ENCODE measurements around the gene POLE2. TPM values are rescaled to one million over a fixed set of nuclear protein-coding genes. Genes with fewer than 3 reads are reported as not detected.

The POLE2 gene
- total RNA-seq, 2 donors from 2014 or later: 33.5 to 46.8 TPM

DNA sequence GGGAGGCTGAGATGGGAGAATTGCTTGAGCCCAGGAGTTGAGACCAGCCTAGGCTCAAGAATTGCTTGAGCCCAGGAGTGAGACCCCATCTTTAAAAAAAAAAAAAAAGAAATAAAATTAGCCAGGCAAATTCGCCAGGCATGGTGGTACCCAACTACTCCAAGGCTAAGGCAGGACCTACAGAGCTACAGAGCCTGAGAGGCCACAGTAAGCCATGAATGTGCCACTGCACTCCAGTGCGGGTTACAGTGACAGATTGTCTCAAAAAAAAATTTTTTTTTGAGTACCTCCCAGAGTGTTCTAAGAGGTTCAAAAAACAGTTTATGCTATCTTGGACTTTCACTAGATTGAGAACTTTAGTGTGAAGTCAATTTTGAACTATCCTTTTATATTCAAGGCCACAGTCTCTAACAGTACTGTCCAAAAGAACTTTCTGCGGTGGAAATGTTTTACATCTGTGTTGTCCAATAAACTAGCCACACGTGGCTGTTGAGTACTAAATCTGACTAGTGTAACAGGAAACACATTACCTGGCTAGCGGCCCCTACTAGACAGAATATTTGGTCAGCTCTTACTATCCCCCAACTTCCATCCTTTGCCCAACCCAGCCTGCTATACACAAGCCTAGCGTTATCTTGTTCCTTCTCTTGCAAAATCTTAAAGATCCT, 70.0 kb downstream of the POLE2 start:
- peaks cover 19% of the 10 kb centered on the region for H3K4me1 Mint-ChIP-seq

DNA sequence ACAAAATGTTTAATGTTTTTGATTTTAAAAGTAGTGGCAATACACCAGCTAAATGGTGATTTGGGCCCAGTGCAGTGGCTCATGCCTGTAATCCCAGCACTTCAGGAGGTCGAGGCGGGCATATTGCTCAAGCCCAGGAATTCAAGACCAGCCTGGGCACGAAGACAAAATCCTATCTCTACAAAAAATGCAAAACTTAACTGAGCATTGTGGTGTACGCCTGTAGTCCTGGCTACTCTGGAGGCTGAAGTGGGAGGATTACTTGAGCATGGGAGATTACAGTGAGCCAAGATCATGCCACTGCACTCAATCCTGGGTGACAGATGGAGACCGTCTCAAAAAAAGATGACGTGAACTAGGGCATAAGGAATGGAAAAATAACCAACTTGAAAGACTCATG, 72.2 kb downstream of the POLE2 start:
- no peak for ATAC-seq (replicated peaks)
- Mint-ChIP-seq H3K27ac (peak overlapping the region; percentile 48), H3K36me3 (ENCODE audit: low read depth) (peaks cover 69% of the 10 kb centered on the region), H3K4me3 (no peak overlapping the region), H3K27me3 (no peaks in the 10 kb centered on the region), H3K9me3 (no peaks in the 10 kb centered on the region), H3K4me1 (peaks cover 11% of the 10 kb centered on the region)

More for the DNA sequence above, 70.0 kb downstream of the POLE2 start:
- Mint-ChIP-seq H3K27ac (peak overlapping the region; percentile 99), H3K4me3 (peak overlapping the region; percentile 95), H3K9me3 (no peaks in the 10 kb centered on the region), H3K27me3 (no peaks in the 10 kb centered on the region), H3K36me3 (ENCODE audit: low read depth) (peaks cover 84% of the 10 kb centered on the region)
- no peak for ATAC-seq (replicated peaks)

DNA sequence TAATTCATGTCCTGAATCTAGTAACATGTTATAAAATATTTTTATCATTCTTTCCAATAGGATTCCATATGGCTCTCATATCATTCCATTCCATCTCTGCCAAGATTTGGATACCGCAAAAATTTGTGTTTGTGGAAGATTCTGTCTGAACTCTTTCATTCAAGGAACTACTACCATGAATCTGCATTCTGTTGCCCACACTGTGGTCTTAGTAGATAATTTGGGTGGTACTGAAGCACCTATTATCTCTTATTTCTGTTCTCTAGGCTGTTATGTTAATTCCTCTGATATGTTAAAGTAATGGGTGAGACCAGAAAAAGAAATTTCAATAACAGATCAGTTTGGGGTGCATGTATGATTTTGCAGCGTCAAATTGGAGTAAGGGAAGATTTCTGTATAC, 73.8 kb downstream of the POLE2 start:
- Mint-ChIP-seq H3K9me3 (no peaks in the 10 kb centered on the region), H3K27ac (no peak overlapping the region), H3K4me1 (peaks cover 11% of the 10 kb centered on the region), H3K36me3 (ENCODE audit: low read depth) (peaks cover 61% of the 10 kb centered on the region), H3K27me3 (no peaks in the 10 kb centered on the region), H3K4me3 (no peak overlapping the region)
- ATAC-seq (replicated peaks): no peak

GRCh38 chr14:49612671-49613070, 75.3 kb downstream of the POLE2 start:
- peaks cover 57% of the 10 kb centered on the region for H3K36me3 Mint-ChIP-seq (ENCODE audit: low read depth)
- no peaks in the 10 kb centered on the region for H3K4me1 Mint-ChIP-seq
- no peak overlapping the region for H3K27ac Mint-ChIP-seq
- no peaks in the 10 kb centered on the region for H3K27me3 Mint-ChIP-seq
- ATAC-seq (replicated peaks): no peak
- no peak overlapping the region for H3K4me3 Mint-ChIP-seq
- H3K9me3 Mint-ChIP-seq: no peaks in the 10 kb centered on the region

DNA sequence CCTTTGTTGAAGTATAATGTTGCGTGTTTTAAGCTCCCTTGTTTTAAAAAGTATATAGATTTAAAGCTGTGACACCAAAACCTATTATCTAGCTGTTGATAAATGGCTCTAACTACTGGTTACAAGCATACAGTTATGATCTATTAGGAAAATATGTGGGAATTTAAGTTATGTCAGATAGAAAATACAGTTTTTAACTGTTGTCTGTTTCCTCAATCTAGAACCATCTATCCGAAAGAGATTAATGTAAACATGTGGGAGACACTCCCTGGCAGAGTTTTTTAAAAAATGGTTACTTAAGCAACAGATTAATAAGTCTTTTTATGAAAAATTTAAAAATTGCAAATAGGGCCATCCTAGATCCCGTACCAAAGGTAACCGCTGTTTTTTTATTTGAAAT, 75.8 kb downstream of the POLE2 start:
- no peak for ATAC-seq (replicated peaks)
- peaks cover 57% of the 10 kb centered on the region for H3K36me3 Mint-ChIP-seq (ENCODE audit: low read depth)
- H3K27ac Mint-ChIP-seq: no peak overlapping the region
- H3K4me3 Mint-ChIP-seq: no peak overlapping the region
- H3K27me3 Mint-ChIP-seq: no peaks in the 10 kb centered on the region
- H3K9me3 Mint-ChIP-seq: no peaks in the 10 kb centered on the region
- no peaks in the 10 kb centered on the region for H3K4me1 Mint-ChIP-seq

DNA sequence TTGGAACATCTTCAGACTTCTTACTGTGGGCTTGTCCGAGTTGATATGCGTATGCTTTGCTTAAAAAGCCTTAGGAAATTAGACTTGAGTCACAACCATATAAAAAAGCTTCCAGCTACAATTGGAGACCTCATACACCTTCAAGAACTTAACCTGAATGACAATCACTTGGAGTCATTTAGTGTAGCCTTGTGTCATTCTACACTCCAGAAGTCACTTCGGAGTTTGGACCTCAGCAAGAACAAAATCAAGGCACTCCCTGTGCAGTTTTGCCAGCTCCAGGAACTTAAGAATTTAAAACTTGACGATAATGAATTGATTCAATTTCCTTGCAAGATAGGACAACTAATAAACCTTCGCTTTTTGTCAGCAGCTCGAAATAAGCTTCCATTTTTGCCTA, 80.4 kb downstream of the POLE2 start:
- peaks cover 5% of the 10 kb centered on the region for H3K4me1 Mint-ChIP-seq
- no peak overlapping the region for H3K4me3 Mint-ChIP-seq
- H3K27ac Mint-ChIP-seq: no peak overlapping the region
- ATAC-seq (replicated peaks): no peak
- H3K27me3 Mint-ChIP-seq: no peaks in the 10 kb centered on the region
- H3K9me3 Mint-ChIP-seq: no peaks in the 10 kb centered on the region
- H3K36me3 Mint-ChIP-seq (ENCODE audit: low read depth): peaks cover 62% of the 10 kb centered on the region

DNA sequence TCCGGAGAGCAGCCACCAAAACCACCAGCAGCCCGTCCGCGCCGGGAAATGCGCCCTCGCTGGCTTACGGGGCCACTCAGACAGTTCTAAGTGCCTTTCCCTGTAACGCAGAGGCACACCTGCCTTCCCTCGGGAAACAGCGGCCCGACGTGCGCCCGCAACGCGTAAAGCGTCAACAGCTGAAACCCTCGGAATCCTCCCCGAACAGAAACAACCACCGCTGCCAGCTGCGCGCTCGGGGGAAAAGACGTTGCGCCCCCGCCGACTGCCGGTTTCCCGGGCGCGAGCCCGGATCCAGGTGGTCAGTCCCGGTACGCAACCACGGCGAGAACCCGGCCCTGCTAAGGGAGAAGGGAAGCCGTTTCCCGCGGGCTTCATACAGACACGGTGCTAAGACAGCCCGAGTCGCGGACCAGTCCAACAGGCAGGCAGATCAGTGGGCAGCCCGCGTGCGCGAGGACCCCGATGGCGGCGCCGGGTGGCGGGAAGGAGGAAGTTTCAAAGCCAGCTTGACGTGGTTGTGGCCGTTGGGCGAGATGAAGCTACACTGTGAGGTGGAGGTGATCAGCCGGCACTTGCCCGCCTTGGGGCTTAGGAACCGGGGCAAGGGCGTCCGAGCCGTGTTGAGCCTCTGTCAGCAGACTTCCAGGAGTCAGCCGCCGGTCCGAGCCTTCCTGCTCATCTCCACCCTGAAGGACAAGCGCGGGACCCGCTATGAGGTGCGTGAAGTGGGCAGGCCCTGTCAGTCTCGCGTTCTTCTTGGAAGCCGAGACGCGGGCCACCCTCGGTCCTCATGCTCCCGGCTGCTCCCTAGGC, 89.3 kb downstream of the POLE2 start, which contains the start of gene LRR1:
Gene LRR1 (plus strand): TSS at position 456 of the 816 bp plus-strand sequence. CDS start 81 bp downstream, at position 537.
- H3K9me3 Mint-ChIP-seq: no peaks in the 10 kb centered on the region
- H3K36me3 Mint-ChIP-seq (ENCODE audit: low read depth): peaks cover 41% of the 10 kb centered on the region
- peaks cover 10% of the 10 kb centered on the region for H3K4me1 Mint-ChIP-seq
- peak within 1 kb of the TSS; percentile 98 for H3K27ac Mint-ChIP-seq
- no peaks in the 10 kb centered on the region for H3K27me3 Mint-ChIP-seq
- peak; percentile 88 for ATAC-seq (replicated peaks)
- peak within 1 kb of the TSS; percentile 99 for H3K4me3 Mint-ChIP-seq

- Mint-ChIP-seq H3K27me3 (no peaks in the 10 kb centered on the region), H3K27ac (peak overlapping the region; percentile 98), H3K4me1 (peaks cover 10% of the 10 kb centered on the region), H3K9me3 (no peaks in the 10 kb centered on the region), H3K36me3 (ENCODE audit: low read depth) (peaks cover 37% of the 10 kb centered on the region), H3K4me3 (peak overlapping the region; percentile 99)
- ATAC-seq (replicated peaks): peak; percentile 19
Observed at GRCh38 chr14:49598189-49598484, 89.9 kb downstream of the POLE2 start.

DNA sequence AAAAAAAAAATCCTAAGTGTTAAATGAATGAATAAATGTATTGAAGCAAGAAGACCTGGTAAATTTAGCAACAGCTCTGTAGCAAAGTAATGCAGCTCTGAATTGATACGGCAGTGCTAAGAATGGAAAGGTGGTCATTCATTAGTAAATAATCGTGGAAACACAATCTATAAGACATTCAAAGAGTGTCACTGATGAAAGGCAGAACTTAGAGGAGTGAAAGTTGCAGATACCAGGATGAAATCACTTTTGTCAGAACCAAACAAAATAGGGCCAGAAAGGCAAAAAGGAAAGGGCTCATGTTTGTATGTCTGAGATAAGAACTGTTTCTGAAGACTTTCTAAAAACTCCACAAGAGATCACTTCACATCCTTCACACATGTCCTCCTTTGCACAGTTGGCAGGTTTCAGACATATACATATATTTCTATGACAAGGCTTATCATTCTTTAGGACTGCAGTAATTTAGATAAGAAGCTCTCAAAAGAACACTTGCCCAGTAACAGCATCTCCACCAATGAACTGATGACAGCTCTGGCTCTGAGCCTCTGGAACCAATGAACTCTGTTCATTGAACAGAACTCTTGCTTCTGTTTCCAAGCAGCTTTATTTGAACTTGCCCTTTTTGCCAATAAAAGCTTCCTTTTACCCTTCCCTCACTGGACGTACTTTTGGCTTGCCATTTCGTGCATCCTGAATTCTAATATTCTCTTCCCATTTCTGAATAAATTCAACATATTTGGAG, 93.5 kb downstream of the POLE2 start:
- no peak for ATAC-seq (replicated peaks)
- Mint-ChIP-seq H3K27me3 (no peaks in the 10 kb centered on the region), H3K4me1 (peaks cover 3% of the 10 kb centered on the region), H3K4me3 (no peak overlapping the region), H3K36me3 (ENCODE audit: low read depth) (peaks cover 14% of the 10 kb centered on the region), H3K9me3 (no peaks in the 10 kb centered on the region), H3K27ac (no peak overlapping the region)

Other genes starting within 250 kb of the POLE2 start
- 1,000 to 10,000 TPM; 2,187 to 2,396 TPM for gene RPS29, start 101.8 kb downstream of the POLE2 start, total RNA-seq
- 10 to 100 TPM; 29.6 to 62.2 TPM for gene LRR1, start 89.3 kb downstream of the POLE2 start, total RNA-seq
- gene RPL36AL, start 67.6 kb downstream of the POLE2 start, total RNA-seq: 100 to 1,000 TPM; 182 to 184 TPM
- gene MGAT2, start 67.4 kb downstream of the POLE2 start, total RNA-seq: 10 to 100 TPM; 44.6 to 49.3 TPM
- gene DNAAF2, start 53.0 kb downstream of the POLE2 start, total RNA-seq: 10 to 100 TPM in 1 of 2 donors, 1 to 10 TPM in 1; 9.3 to 11.6 TPM
- gene KLHDC1, start 4.9 kb upstream of the POLE2 start, total RNA-seq: 1 to 10 TPM in 1 of 2 donors, under 1 TPM in 1; 0.97 to 1.5 TPM
- gene KLHDC2, start 79.9 kb upstream of the POLE2 start, total RNA-seq: 10 to 100 TPM; 14.4 to 22.5 TPM
- gene NEMF, start 164.6 kb upstream of the POLE2 start, total RNA-seq: 10 to 100 TPM; 79.9 to 86.6 TPM
- gene ARF6, start 204.9 kb upstream of the POLE2 start, total RNA-seq: 100 to 1,000 TPM; 161 to 163 TPM

Data from activated T-helper 17 cell treated with anti-CD3 and anti-CD28 coated beads, Interleukin-2, amount 50 U/mL, for 72 hours (primary cell).